Right atrium auricular region (tissue), 2 donors: ENCODE results near the gene NOS1AP. TPM values are rescaled to one million over a fixed set of nuclear protein-coding genes. Genes with fewer than 3 reads are reported as not detected.

ENCODE experiments used
- DNase-seq: peaks from one replicate; pipeline ENCODE4 v3.0.0-alpha.2; 2019; ENCODE audit warnings: low spot score
- H3K27ac ChIP-seq, 2 donors: fragments of 200-600 bp; sonication (generic); 1 replicate in 1 of 2; 2 replicates in 1 of 2; pipeline ENCODE4 v1.5.1; 2016 to 2019
- H3K27me3 ChIP-seq, 2 donors: fragments of 200-600 bp; sonication (generic); one replicate each; pipeline versions ENCODE4 v1.5.1 to v1.6.0; 2017 to 2019
- H3K36me3 ChIP-seq: fragments of 200-600 bp; sonication (generic); one replicate; pipeline ENCODE4 v1.5.1; 2016
- H3K4me1 ChIP-seq, 2 donors: fragments of 200-600 bp; sonication (generic); one replicate each; pipeline versions ENCODE4 v1.5.1 to v1.6.0; 2017 to 2019
- H3K4me3 ChIP-seq, 2 donors: fragments of 200-600 bp; sonication (generic); 1 replicate in 1 of 2; 2 replicates in 1 of 2; pipeline ENCODE4 v1.5.1; 2017 to 2019; ENCODE audit warnings: mild to moderate bottlenecking in 1 of 2, moderate library complexity in 1 of 2
- H3K9me3 ChIP-seq, 2 donors: fragments of 200-600 bp; sonication (generic); one replicate each; pipeline ENCODE4 v1.5.1; 2019
- CTCF ChIP-seq, 2 donors: fragments of 200-600 bp; sonication (generic); IDR thresholded peaks; one replicate each; pipeline ENCODE4 v1.5.1; 2019; ENCODE audit warnings: antibody characterized with exemption in 2 of 2
- total RNA-seq, 2 donors: library from RNA; depleted of rRNA; stranded (reverse); fragments of >200 nt; gene quantifications; one replicate each; pipeline ENCODE4 v1.1.0, GENCODE V29; 2016

The NOS1AP gene
- total RNA-seq, 2 donors from 2014 or later, result 2.2 to 2.4 TPM

GRCh38 chr1:162067466-162067865, 2.0 kb upstream of the NOS1AP start:
- Histone ChIP-seq H3K27me3 (no peaks in the 10 kb centered on the region), H3K4me3 (no peak overlapping the region), H3K36me3 (no peaks in the 10 kb centered on the region), H3K4me1 (peaks cover 0 to 37% of the 10 kb centered on the region in 2 donors), H3K27ac (no peak overlapping the region), H3K9me3 (no peaks in the 10 kb centered on the region)
- DNase-seq, result no peak
- TF ChIP-seq CTCF (IDR thresholded peaks at IDR 0.05), result no peak

GRCh38 chr1:162068301-162068700, 1.2 kb upstream of the NOS1AP start:
- H3K9me3 ChIP-seq, result no peaks in the 10 kb centered on the region
- no peaks in the 10 kb centered on the region for H3K27me3 ChIP-seq
- no peak for TF ChIP-seq CTCF (IDR thresholded peaks at IDR 0.05)
- DNase-seq, result no peak
- no peak overlapping the region for H3K4me3 ChIP-seq
- H3K36me3 ChIP-seq, result no peaks in the 10 kb centered on the region
- H3K27ac ChIP-seq, result no peak overlapping the region
- H3K4me1 ChIP-seq, result peaks cover 0 to 35% of the 10 kb centered on the region in 2 donors

GRCh38 chr1:162070094-162070748, 730 bp downstream of the NOS1AP start:
- no peaks in the 10 kb centered on the region for H3K27me3 ChIP-seq
- H3K9me3 ChIP-seq, result no peaks in the 10 kb centered on the region
- no peak for TF ChIP-seq CTCF (IDR thresholded peaks at IDR 0.05)
- peaks cover 0 to 28% of the 10 kb centered on the region in 2 donors for H3K4me1 ChIP-seq
- no peaks in the 10 kb centered on the region for H3K36me3 ChIP-seq
- no peak for DNase-seq
- peak overlapping the region; percentile 61 to 68 for H3K4me3 ChIP-seq
- peak overlapping the region; percentile 27 to 74 for H3K27ac ChIP-seq

- no peaks in the 10 kb centered on the region for H3K27me3 ChIP-seq
- H3K9me3 ChIP-seq, result no peaks in the 10 kb centered on the region
- no peak for TF ChIP-seq CTCF (IDR thresholded peaks at IDR 0.05)
- peak overlapping the region; percentile 61 to 68 for H3K4me3 ChIP-seq
- H3K4me1 ChIP-seq, result peaks cover 0 to 28% of the 10 kb centered on the region in 2 donors
- DNase-seq, result no peak
- H3K27ac ChIP-seq, result no peak overlapping the region
- no peaks in the 10 kb centered on the region for H3K36me3 ChIP-seq
Measured at GRCh38 chr1:162070825-162071224, 1.3 kb downstream of the NOS1AP start.

GRCh38 chr1:162072740-162073139, 3.2 kb downstream of the NOS1AP start:
- Histone ChIP-seq H3K36me3 (no peaks in the 10 kb centered on the region), H3K4me1 (peaks cover 0 to 28% of the 10 kb centered on the region in 2 donors), H3K9me3 (no peaks in the 10 kb centered on the region), H3K27me3 (no peaks in the 10 kb centered on the region), H3K27ac (no peak overlapping the region), H3K4me3 (no peak overlapping the region)
- TF ChIP-seq CTCF (IDR thresholded peaks at IDR 0.05), result no peak
- no peak for DNase-seq
